Liver (tissue), 9 donors: ENCODE data around the gene UCKL1. TPM values are rescaled to one million over a fixed set of nuclear protein-coding genes. Genes with fewer than 3 reads are reported as not detected.
A peak's percentile ranks its signal among the peaks of the same experiment; 100 is the strongest.
"Not testable (repeated sequence)": the region's sequence is repeated elsewhere in the genome, so short reads cannot be mapped to it uniquely, and the experiment has no call there.

ENCODE experiments used
- DNase-seq: peaks from one replicate; pipeline ENCODE4 v3.0.0-alpha.2; 2017; ENCODE audit warnings: low spot score
- H3K27ac ChIP-seq, 2 donors: one replicate each; pipeline ENCODE4 v1.7.0; 2013; ENCODE audit warnings: inconsistent platforms in 2 of 2, low read length in 2 of 2, control low read depth in 1 of 2, low read depth in 1 of 2, mild to moderate bottlenecking in 1 of 2
- H3K27me3 ChIP-seq, 4 donors: one replicate each; pipeline versions ENCODE4 v1.6.1 to v1.7.0; 2013; ENCODE audit warnings: low read length in 3 of 4, inconsistent platforms in 1 of 4, mild to moderate bottlenecking in 1 of 4, moderate library complexity in 1 of 4; ENCODE audit not compliant: control insufficient read depth in 4 of 4, insufficient read depth in 4 of 4
- H3K36me3 ChIP-seq, 4 donors: one replicate each; pipeline versions ENCODE4 v1.6.1 to v1.7.0; 2013; ENCODE audit warnings: low read length in 3 of 4, mild to moderate bottlenecking in 3 of 4, low read depth in 1 of 4, moderate library complexity in 1 of 4; ENCODE audit not compliant: control insufficient read depth in 4 of 4, insufficient read depth in 3 of 4
- H3K4me1 ChIP-seq, 4 donors: one replicate each; pipeline versions ENCODE4 v1.6.1 to v1.7.0; 2013; ENCODE audit warnings: low read length in 3 of 4, mild to moderate bottlenecking in 3 of 4, moderate library complexity in 1 of 4; ENCODE audit not compliant: control insufficient read depth in 4 of 4, insufficient read depth in 4 of 4
- H3K4me3 ChIP-seq, 3 donors: one replicate each; pipeline versions ENCODE4 v1.6.1 to v1.7.0; 2013; ENCODE audit warnings: low read length in 3 of 3, control low read depth in 1 of 3, low read depth in 1 of 3, mild to moderate bottlenecking in 1 of 3
- H3K9ac ChIP-seq, 2 donors: one replicate each; pipeline ENCODE4 v1.7.0; 2013; ENCODE audit warnings: low read length in 2 of 2, mild to moderate bottlenecking in 2 of 2, moderate library complexity in 2 of 2, control low read depth in 1 of 2, low read depth in 1 of 2
- H3K9me3 ChIP-seq, 4 donors: one replicate each; pipeline versions ENCODE4 v1.6.1 to v1.7.0; 2013; ENCODE audit warnings: low read length in 3 of 4; ENCODE audit not compliant: control insufficient read depth in 4 of 4
- FOXA2 ChIP-seq: IDR thresholded peaks from 2 replicates; pipeline ENCODE4 v1.6.1; 2016; ENCODE audit warnings: antibody characterized with exemption
- GABPA ChIP-seq, 2 donors: IDR thresholded peaks in 1 of 2; conservative IDR thresholded peaks in 1 of 2; 2 replicates each; pipeline ENCODE4 v1.6.1; 2016; ENCODE audit warnings: antibody characterized with exemption in 2 of 2, mild to moderate bottlenecking in 1 of 2, moderate library complexity in 1 of 2
- MAX ChIP-seq: IDR thresholded peaks from 2 replicates; pipeline ENCODE4 v1.6.1; 2016; ENCODE audit warnings: antibody characterized with exemption
- NR2F2 ChIP-seq: IDR thresholded peaks from 2 replicates; pipeline ENCODE4 v1.6.1; 2016; ENCODE audit warnings: antibody characterized with exemption
- RXRA ChIP-seq, 2 donors: IDR thresholded peaks; 2 replicates each; pipeline ENCODE4 v1.6.1; 2017 to 2018; ENCODE audit warnings: antibody characterized with exemption in 2 of 2, mild to moderate bottlenecking in 1 of 2
- SP1 ChIP-seq: IDR thresholded peaks from 2 replicates; pipeline ENCODE4 v1.6.1; 2018; ENCODE audit warnings: antibody characterized with exemption, mild to moderate bottlenecking
- YY1 ChIP-seq: IDR thresholded peaks from 2 replicates; pipeline ENCODE4 v1.6.1; 2016; ENCODE audit warnings: antibody characterized with exemption, mild to moderate bottlenecking
- WGBS: extraction: QIAGEN DNeasy Blood & Tissue Kit; methylation state at CpG from one replicate; pipeline ENCODE4 v1.1.7; 2013; 5-methylcytosine and 5-hydroxymethylcytosine counted together
- polyA plus RNA-seq, 2 donors: library from polyadenylated mRNA; stranded (reverse) in 1 of 2; unstranded in 1 of 2; fragments of 200-250 nt in 1 of 2; fragments of >200 nt in 1 of 2; fragmentation: Nextera tagmentation in 1 of 2; extraction: Ambion mirVana in 1 of 2; gene quantifications; one replicate each; pipeline versions ENCODE4 v1.2.1 to v1.2.3, GENCODE V29; 2013 to 2015
- total RNA-seq, 2 donors: library from RNA; depleted of rRNA; stranded (reverse); fragments of >200 nt; gene quantifications; one replicate each; pipeline ENCODE4 v1.2.3, GENCODE V29; 2014
- TF ChIP-seq, protein P1 (sequence below): IDR thresholded peaks from 2 replicates; pipeline ENCODE4 v1.6.1; 2016; ENCODE audit warnings: antibody characterized with exemption
- donor health status: healthy.
- donor health status: healthy.
- donor health status: healthy.
- donor health status: healthy.
- donor health status: healthy.

UCKL1 gene
- total and polyA plus RNA-seq, 4 donors: 16.4 to 20.4 (median 18.3) TPM

DNA sequence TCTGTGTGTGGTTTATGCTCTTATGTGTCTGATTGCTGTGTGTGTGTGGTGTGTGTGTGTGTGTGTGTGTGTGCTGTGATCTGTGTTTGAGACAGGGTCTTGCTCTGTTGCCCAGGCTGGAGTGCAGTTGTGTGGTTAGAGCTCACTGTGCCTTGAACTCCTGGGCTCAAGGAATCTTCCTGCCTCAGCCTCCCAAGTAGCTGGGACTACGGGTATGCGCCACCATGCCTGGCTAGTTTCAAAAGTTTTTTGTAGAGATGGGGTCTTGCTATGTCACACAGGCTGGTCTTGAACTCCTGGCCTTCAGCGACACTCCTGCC is 16.9 kb upstream of the UCKL1 start (continued):
- TF ChIP-seq FOXA2: no peak
- no peak for TF ChIP-seq GABPA (IDR thresholded peaks at IDR 0.05 in 1 of 2, conservative IDR thresholded peaks at IDR 0.05 in 1 of 2)

- no peak overlapping the region for H3K4me3 ChIP-seq
- WGBS: 65% methylated on average over 18 of the region's 18 CpGs
- peak overlapping the region; percentile 40 to 65 for H3K27ac ChIP-seq
Measured at GRCh38 chr20:63972312-63973159, 16.3 kb upstream of the UCKL1 start.

DNA sequence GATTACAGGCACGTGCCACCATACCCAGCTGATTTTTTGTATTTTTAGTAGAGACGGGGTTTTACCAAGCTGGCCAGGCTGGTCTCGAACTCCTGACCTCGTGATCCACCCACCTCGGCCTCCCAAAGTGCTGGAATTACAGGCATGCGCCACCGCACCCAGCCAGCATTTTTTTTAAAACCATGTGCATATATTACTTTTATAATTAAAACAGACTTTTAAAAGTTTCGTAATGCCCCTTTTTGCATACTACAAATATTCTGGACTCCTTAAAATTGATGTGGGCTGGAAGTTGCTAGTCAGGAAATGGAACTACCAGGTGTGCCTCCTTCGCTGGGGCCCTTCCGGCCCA is 15.7 kb upstream of the UCKL1 start:
- not testable (repeated sequence) for H3K9ac ChIP-seq, H3K36me3 ChIP-seq, H3K9me3 ChIP-seq, DNase-seq, H3K4me3 ChIP-seq, H3K27me3 ChIP-seq
- Histone ChIP-seq H3K27ac (peak overlapping the region in 1 of 2 donors; percentile 40), H3K4me1 (peaks cover 18 to 50% (median 38%) of the 10 kb centered on the region in 4 donors)
- 87% methylated on average over 10 of the region's 10 CpGs for whole genome bisulfite sequencing

More at GRCh38 chr20:63972312-63973159, 16.3 kb upstream of the UCKL1 start:
- H3K36me3 ChIP-seq: peaks cover 0 to 3% (median 0%) of the 10 kb centered on the region in 4 donors
- peaks cover 18 to 52% (median 40%) of the 10 kb centered on the region in 4 donors for H3K4me1 ChIP-seq
- no peak overlapping the region for H3K9ac ChIP-seq
- no peak for DNase-seq
- peak; percentile 8 for TF ChIP-seq SP1
- no peak for TF ChIP-seq RXRA (IDR thresholded peaks at IDR 0.05)
- TF ChIP-seq NR2F2: peak; percentile 93
- H3K9me3 ChIP-seq: no peaks in the 10 kb centered on the region
- H3K27me3 ChIP-seq: no peaks in the 10 kb centered on the region

- Histone ChIP-seq H3K27me3 (no peaks in the 10 kb centered on the region), H3K27ac (no peak overlapping the region)
- TF ChIP-seq, protein P1, sequence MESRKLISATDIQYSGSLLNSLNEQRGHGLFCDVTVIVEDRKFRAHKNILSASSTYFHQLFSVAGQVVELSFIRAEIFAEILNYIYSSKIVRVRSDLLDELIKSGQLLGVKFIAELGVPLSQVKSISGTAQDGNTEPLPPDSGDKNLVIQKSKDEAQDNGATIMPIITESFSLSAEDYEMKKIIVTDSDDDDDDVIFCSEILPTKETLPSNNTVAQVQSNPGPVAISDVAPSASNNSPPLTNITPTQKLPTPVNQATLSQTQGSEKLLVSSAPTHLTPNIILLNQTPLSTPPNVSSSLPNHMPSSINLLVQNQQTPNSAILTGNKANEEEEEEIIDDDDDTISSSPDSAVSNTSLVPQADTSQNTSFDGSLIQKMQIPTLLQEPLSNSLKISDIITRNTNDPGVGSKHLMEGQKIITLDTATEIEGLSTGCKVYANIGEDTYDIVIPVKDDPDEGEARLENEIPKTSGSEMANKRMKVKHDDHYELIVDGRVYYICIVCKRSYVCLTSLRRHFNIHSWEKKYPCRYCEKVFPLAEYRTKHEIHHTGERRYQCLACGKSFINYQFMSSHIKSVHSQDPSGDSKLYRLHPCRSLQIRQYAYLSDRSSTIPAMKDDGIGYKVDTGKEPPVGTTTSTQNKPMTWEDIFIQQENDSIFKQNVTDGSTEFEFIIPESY: no peak
- TF ChIP-seq YY1 (no peak), NR2F2 (no peak), MAX (peak; percentile 13)
Measured at GRCh38 chr20:63970714-63971431, 14.7 kb upstream of the UCKL1 start.

More at GRCh38 chr20:63970714-63971431, 14.7 kb upstream of the UCKL1 start:
- no peaks in the 10 kb centered on the region for H3K9me3 ChIP-seq
- no peak for DNase-seq
- H3K4me1 ChIP-seq: peaks cover 18 to 48% (median 38%) of the 10 kb centered on the region in 4 donors
- no peak overlapping the region for H3K4me3 ChIP-seq
- WGBS: 92% methylated on average over 5 of the region's 5 CpGs
- H3K9ac ChIP-seq: no peak overlapping the region
- peaks cover 5 to 18% (median 8%) of the 10 kb centered on the region in 4 donors for H3K36me3 ChIP-seq
